Neutrophil (primary cell): Measurements from ENCODE around the gene AKAP6.

Experiments
- H3K27ac ChIP-seq: fragments of 200-600 bp; sonication (generic); 2 replicates; pipeline ENCODE4 v1.5.1; 2016; ENCODE audit warnings: mild to moderate bottlenecking, moderate library complexity
- H3K27me3 ChIP-seq: fragments of 200-600 bp; sonication (generic); 2 replicates; pipeline ENCODE4 v1.6.0; 2016; ENCODE audit warnings: mild to moderate bottlenecking
- H3K36me3 ChIP-seq: fragments of 200-600 bp; sonication (generic); 2 replicates; pipeline ENCODE4 v1.5.1; 2017
- H3K4me1 ChIP-seq, 2 experiments: fragments of 200-600 bp in 1 of 2; sonication (generic) in 1 of 2; 1 replicate in 1 of 2; 2 replicates in 1 of 2; pipeline versions ENCODE4 v1.5.1 to v1.6.1; 2013 to 2016; ENCODE audit warnings: low read depth in 1 of 2, low read length in 1 of 2, mild to moderate bottlenecking in 1 of 2, moderate library complexity in 1 of 2; ENCODE audit not compliant: control insufficient read depth in 1 of 2, insufficient read depth in 1 of 2
- H3K4me3 ChIP-seq, 2 experiments: fragments of 200-600 bp in 1 of 2; sonication (generic) in 1 of 2; 1 replicate in 1 of 2; 2 replicates in 1 of 2; pipeline ENCODE4 v1.5.1; 2013 to 2016; ENCODE audit warnings: low read depth in 1 of 2, low read length in 1 of 2, mild to moderate bottlenecking in 1 of 2, moderate library complexity in 1 of 2
- H3K9me3 ChIP-seq: fragments of 200-600 bp; sonication (generic); 2 replicates; pipeline ENCODE4 v1.5.1; 2016
- CTCF ChIP-seq: fragments of 200-600 bp; sonication (generic); IDR thresholded peaks from 2 replicates; pipeline ENCODE4 v1.5.1; 2016; ENCODE audit warnings: antibody characterized with exemption

AKAP6 gene

GRCh38 chr14:32471181-32471580 is 142.1 kb downstream of the AKAP6 start:
- Histone ChIP-seq H3K27ac (no peak overlapping the region), H3K36me3 (no peaks in the 10 kb centered on the region), H3K4me3 (no peak overlapping the region), H3K27me3 (no peaks in the 10 kb centered on the region), H3K9me3 (no peaks in the 10 kb centered on the region), H3K4me1 (no peaks in the 10 kb centered on the region)
- TF ChIP-seq CTCF, result no peak

DNA sequence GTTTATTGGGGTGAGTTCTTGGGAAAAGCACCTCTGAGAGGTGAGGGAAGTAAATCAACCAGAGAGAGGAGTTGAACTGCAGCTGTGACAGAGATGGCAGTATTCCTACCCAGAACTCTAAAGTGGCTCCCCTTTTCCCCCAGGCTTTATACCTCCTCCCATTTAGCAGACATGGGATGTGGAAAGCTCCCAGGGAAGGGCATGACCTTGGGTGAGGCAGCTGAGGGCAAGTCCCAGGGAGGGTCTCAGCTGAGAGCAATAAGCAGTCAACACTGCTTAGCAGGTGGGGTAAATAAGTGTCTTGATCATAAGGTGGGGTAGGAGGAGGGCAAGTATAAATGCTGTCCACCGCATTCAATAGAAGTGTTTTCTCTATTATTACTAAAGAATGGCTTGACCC is 143.0 kb downstream of the AKAP6 start:
- no peaks in the 10 kb centered on the region for H3K9me3 ChIP-seq
- TF ChIP-seq CTCF, result no peak
- no peaks in the 10 kb centered on the region for H3K4me1 ChIP-seq
- H3K36me3 ChIP-seq, result no peaks in the 10 kb centered on the region
- no peak overlapping the region for H3K27ac ChIP-seq
- H3K27me3 ChIP-seq, result no peaks in the 10 kb centered on the region
- H3K4me3 ChIP-seq, result no peak overlapping the region

DNA sequence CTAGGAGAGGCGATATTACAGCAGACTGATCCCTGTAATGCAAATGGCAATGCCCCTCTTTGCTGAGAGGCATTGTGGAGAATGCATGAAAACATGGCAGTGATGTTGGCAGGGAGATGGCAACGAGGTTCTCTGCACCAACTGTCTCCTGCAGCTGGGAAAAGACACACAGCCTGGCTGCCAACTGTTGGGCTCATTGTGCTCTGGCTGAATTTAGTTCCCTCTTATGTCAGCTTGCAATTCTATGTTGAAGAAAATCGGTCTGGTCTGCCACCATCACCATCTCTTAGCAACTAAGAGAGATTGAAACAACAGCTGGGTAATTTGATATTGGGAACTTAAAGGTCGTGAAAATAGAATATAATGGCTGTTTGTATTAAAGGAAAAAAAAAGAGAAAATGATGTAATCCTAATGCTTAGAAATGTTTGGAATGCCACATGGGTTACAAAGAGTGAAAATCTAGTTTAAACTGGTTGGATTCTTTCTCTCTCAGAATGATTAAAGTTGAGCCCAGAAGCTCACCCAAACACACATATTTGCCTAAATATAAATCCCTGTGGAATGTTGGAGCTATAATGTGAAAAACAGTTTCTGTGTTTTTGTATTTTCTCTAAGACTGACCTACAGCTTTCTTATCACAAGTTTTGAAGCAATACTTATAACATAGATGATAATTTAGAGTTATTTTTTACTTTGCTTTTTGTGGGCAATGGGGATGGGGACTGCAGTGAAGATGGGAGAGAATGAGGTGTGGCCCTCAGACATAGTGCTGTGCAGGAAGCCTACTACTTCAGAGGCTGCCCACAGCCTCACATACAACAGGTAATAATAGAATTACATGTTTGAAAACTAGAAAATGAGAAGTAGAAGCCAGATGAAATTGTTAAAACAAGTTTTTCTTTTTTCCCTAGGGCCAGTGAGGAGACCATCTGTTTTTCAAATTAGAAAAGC is 143.7 kb downstream of the AKAP6 start:
- no peaks in the 10 kb centered on the region for H3K36me3 ChIP-seq
- H3K9me3 ChIP-seq, result no peaks in the 10 kb centered on the region
- no peak for TF ChIP-seq CTCF
- H3K4me3 ChIP-seq, result no peak overlapping the region
- H3K27me3 ChIP-seq, result no peaks in the 10 kb centered on the region
- H3K27ac ChIP-seq, result no peak overlapping the region
- H3K4me1 ChIP-seq, result no peaks in the 10 kb centered on the region

GRCh38 chr14:32473464-32473855 is 144.4 kb downstream of the AKAP6 start:
- Histone ChIP-seq H3K27ac (no peak overlapping the region), H3K4me1 (no peaks in the 10 kb centered on the region), H3K9me3 (no peaks in the 10 kb centered on the region), H3K27me3 (no peaks in the 10 kb centered on the region), H3K36me3 (no peaks in the 10 kb centered on the region), H3K4me3 (no peak overlapping the region)
- TF ChIP-seq CTCF, result no peak

GRCh38 chr14:32474478-32475195 is 145.5 kb downstream of the AKAP6 start:
- Histone ChIP-seq H3K4me3 (no peak overlapping the region), H3K9me3 (no peaks in the 10 kb centered on the region), H3K4me1 (no peaks in the 10 kb centered on the region), H3K27me3 (no peaks in the 10 kb centered on the region), H3K36me3 (no peaks in the 10 kb centered on the region), H3K27ac (no peak overlapping the region)
- no peak for TF ChIP-seq CTCF
